Stomach (tissue), 4 donors: ENCODE data around the gene COL24A1.

Experiments
- POLR2A ChIP-seq, 4 donors: fragments of 450-650 bp; IDR thresholded peaks; one replicate each; pipeline ENCODE4 v1.6.1; 2016; ENCODE audit warnings: antibody characterized with exemption in 4 of 4, control low read depth in 2 of 4, mild to moderate bottlenecking in 1 of 4, moderate library complexity in 1 of 4
- TF ChIP-seq, protein P1 (sequence below), 7 experiments: fragments of 450-650 bp in 4 of 7; fragments of 200-600 bp in 3 of 7; sonication (generic) in 3 of 7; IDR thresholded peaks; one replicate each; pipeline ENCODE4 v1.5.1; 2016 to 2019; ENCODE audit warnings: antibody characterized with exemption in 7 of 7, control low read depth in 2 of 7, mild to moderate bottlenecking in 1 of 7

DNA sequence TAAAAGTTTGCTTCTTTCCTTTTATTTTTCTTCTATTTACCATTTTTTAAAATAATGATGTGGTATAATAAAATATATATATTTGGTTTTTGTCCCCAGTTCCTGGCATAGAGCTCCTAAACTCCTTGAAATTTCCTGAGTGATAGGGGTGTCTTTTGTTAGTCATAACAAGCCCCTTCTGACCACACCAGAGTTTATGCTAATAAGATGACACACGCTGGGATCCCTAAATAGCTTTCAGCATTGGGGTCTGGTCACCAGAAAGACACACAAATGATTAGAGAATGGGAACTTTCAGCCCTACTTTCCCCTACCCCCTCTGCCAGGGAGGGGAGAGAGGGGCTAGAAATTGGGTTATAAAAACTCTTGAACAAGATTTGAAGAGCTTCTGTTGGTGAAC, 56.2 kb downstream of the COL24A1 start:
- TF ChIP-seq, protein P1, sequence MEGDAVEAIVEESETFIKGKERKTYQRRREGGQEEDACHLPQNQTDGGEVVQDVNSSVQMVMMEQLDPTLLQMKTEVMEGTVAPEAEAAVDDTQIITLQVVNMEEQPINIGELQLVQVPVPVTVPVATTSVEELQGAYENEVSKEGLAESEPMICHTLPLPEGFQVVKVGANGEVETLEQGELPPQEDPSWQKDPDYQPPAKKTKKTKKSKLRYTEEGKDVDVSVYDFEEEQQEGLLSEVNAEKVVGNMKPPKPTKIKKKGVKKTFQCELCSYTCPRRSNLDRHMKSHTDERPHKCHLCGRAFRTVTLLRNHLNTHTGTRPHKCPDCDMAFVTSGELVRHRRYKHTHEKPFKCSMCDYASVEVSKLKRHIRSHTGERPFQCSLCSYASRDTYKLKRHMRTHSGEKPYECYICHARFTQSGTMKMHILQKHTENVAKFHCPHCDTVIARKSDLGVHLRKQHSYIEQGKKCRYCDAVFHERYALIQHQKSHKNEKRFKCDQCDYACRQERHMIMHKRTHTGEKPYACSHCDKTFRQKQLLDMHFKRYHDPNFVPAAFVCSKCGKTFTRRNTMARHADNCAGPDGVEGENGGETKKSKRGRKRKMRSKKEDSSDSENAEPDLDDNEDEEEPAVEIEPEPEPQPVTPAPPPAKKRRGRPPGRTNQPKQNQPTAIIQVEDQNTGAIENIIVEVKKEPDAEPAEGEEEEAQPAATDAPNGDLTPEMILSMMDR (IDR thresholded peaks at IDR 0.05), result no peak
- no peak for TF ChIP-seq POLR2A (IDR thresholded peaks at IDR 0.05)
